GM23338 (cell line): Measurements from ENCODE around the gene ITSN2. TPM values are rescaled to one million over a fixed set of nuclear protein-coding genes. Genes with fewer than 3 reads are reported as not detected.

Experiments used
- ATAC-seq: fragments of 200-7000 bp; cut with Tn5 transposase; 3 replicates; pipeline ENCODE4 v1.9.1; 2020
- DNase-seq: peaks from one replicate; pipeline ENCODE4 v3.0.0-alpha.2; 2015; ENCODE audit warnings: low spot score
- H2AFZ ChIP-seq: fragments of 200-600 bp; sonication (generic); 2 replicates; pipeline ENCODE4 v1.8.0; 2016; ENCODE audit warnings: antibody characterized with exemption, mild to moderate bottlenecking, moderate library complexity
- H3F3A ChIP-seq: fragments of 200-600 bp; sonication (generic); replicated peaks from 2 replicates; pipeline ENCODE4 v1.8.0; 2017; ENCODE audit warnings: antibody characterized with exemption, mixed run types, low read depth
- H3K27ac ChIP-seq: fragments of 200-600 bp; sonication (generic); 2 replicates; pipeline ENCODE4 v1.6.1; 2016; ENCODE audit warnings: low read depth
- H3K27me3 ChIP-seq: fragments of 200-600 bp; sonication (generic); 2 replicates; pipeline ENCODE4 v1.8.0; 2016; ENCODE audit warnings: mild to moderate bottlenecking, mixed run types, moderate library complexity; ENCODE audit not compliant: insufficient read depth
- H3K36me3 ChIP-seq: fragments of 200-600 bp; sonication (generic); 2 replicates; pipeline ENCODE4 v1.8.0; 2016; ENCODE audit warnings: mild to moderate bottlenecking; ENCODE audit not compliant: insufficient read depth
- H3K4me1 ChIP-seq: fragments of 200-600 bp; sonication (generic); 2 replicates; pipeline ENCODE4 v1.8.0; 2016; ENCODE audit warnings: mild to moderate bottlenecking, moderate library complexity; ENCODE audit not compliant: insufficient read depth
- H3K4me2 ChIP-seq: fragments of 200-600 bp; sonication (generic); 2 replicates; pipeline ENCODE4 v1.7.1; 2017; ENCODE audit warnings: mixed run types
- H3K4me3 ChIP-seq: fragments of 200-600 bp; sonication (generic); 2 replicates; pipeline ENCODE4 v1.6.1; 2016; ENCODE audit warnings: mixed run types
- H3K79me2 ChIP-seq: fragments of 200-600 bp; sonication (generic); replicated peaks from 2 replicates; pipeline ENCODE4 v1.8.0; 2017; ENCODE audit warnings: mild to moderate bottlenecking; ENCODE audit not compliant: insufficient read depth
- H3K9me2 ChIP-seq: fragments of 200-600 bp; sonication (generic); 2 replicates; pipeline ENCODE4 v1.8.0; 2017; ENCODE audit not compliant: insufficient read depth
- H4K20me1 ChIP-seq: fragments of 200-600 bp; sonication (generic); replicated peaks from 2 replicates; pipeline ENCODE4 v1.8.0; 2017; ENCODE audit warnings: mild to moderate bottlenecking; ENCODE audit not compliant: insufficient read depth
- H3K27ac Mint-ChIP-seq: 2 replicates; pipeline ENCODE4 v1.8.0; 2020; ENCODE audit warnings: inconsistent platforms, mild to moderate bottlenecking, moderate library complexity, mixed read lengths
- H3K27me3 Mint-ChIP-seq: 3 replicates; pipeline ENCODE4 v1.8.0; 2022; ENCODE audit warnings: low read depth, mild to moderate bottlenecking, moderate library complexity, mixed read lengths, inconsistent platforms; ENCODE audit not compliant: insufficient read depth, poor library complexity
- H3K36me3 Mint-ChIP-seq: 3 replicates; pipeline ENCODE4 v1.8.0; 2021; ENCODE audit warnings: low read depth, mild to moderate bottlenecking, inconsistent platforms, moderate library complexity, mixed read lengths
- H3K4me1 Mint-ChIP-seq: 3 replicates; pipeline ENCODE4 v1.8.0; 2020; ENCODE audit warnings: mild to moderate bottlenecking, inconsistent platforms, mixed read lengths
- H3K4me3 Mint-ChIP-seq: 3 replicates; pipeline ENCODE4 v1.8.0; 2021; ENCODE audit warnings: moderate library complexity, mild to moderate bottlenecking, inconsistent platforms, mixed read lengths
- H3K9me3 Mint-ChIP-seq: 3 replicates; pipeline ENCODE4 v1.8.0; 2020; ENCODE audit warnings: moderate library complexity, mild to moderate bottlenecking, inconsistent platforms, mixed read lengths
- CREB1 ChIP-seq: fragments of 250-450 bp; sonication (Bioruptor Pico); IDR thresholded peaks from 2 replicates; pipeline ENCODE4 v1.5.0; 2020; ENCODE audit warnings: low read depth, mild to moderate bottlenecking, moderate library complexity
- CTCF ChIP-seq, 2 experiments: fragments of 200-600 bp in 1 of 2; sonication (generic) in 1 of 2; conservative IDR thresholded peaks; 2 replicates each; pipeline versions ENCODE4 v1.5.1 to v1.6.1; 2016 to 2017; ENCODE audit warnings: antibody characterized with exemption in 2 of 2, low read depth in 2 of 2, mild to moderate bottlenecking in 2 of 2, moderate library complexity in 1 of 2
- ETS1 ChIP-seq: IDR thresholded peaks from 2 replicates; pipeline ENCODE4 v1.6.1; 2016; ENCODE audit warnings: antibody characterized with exemption
- EZH2 ChIP-seq: fragments of 200-600 bp; sonication (generic); IDR thresholded peaks from one replicate; pipeline ENCODE4 v1.8.0; 2017; ENCODE audit warnings: antibody characterized with exemption, mild to moderate bottlenecking, low read depth; ENCODE audit not compliant: unreplicated experiment
- EZH2phosphoT487 ChIP-seq: fragments of 200-600 bp; sonication (generic); IDR thresholded peaks from one replicate; pipeline ENCODE4 v1.8.1; 2018; ENCODE audit warnings: antibody characterized with exemption; ENCODE audit not compliant: unreplicated experiment
- JUNB ChIP-seq: IDR thresholded peaks from one replicate; pipeline ENCODE4 v1.6.1; 2016; ENCODE audit warnings: antibody characterized with exemption; ENCODE audit not compliant: unreplicated experiment
- NANOG ChIP-seq: IDR thresholded peaks from 2 replicates; pipeline ENCODE4 v1.6.1; 2016; ENCODE audit warnings: antibody characterized with exemption, borderline replicate concordance
- POLR2AphosphoS5 ChIP-seq: IDR thresholded peaks from 2 replicates; pipeline ENCODE4 v1.6.1; 2016; ENCODE audit warnings: antibody characterized with exemption, low read depth
- STAT1 ChIP-seq: IDR thresholded peaks from one replicate; pipeline ENCODE4 v1.6.1; 2016; ENCODE audit warnings: antibody characterized with exemption; ENCODE audit not compliant: unreplicated experiment
- ZNF114 ChIP-seq: fragments of 250-450 bp; sonication (Bioruptor Pico); IDR thresholded peaks from 2 replicates; pipeline ENCODE4 v1.5.0; 2020; ENCODE audit warnings: mild to moderate bottlenecking, moderate library complexity
- ZNF331 ChIP-seq: fragments of 250-450 bp; sonication (Bioruptor Pico); IDR thresholded peaks from 2 replicates; pipeline ENCODE4 v1.5.0; 2020; ENCODE audit warnings: low read depth, mild to moderate bottlenecking, moderate library complexity
- ZNF462 ChIP-seq: fragments of 250-450 bp; sonication (Bioruptor Pico); IDR thresholded peaks from 2 replicates; pipeline ENCODE4 v1.5.0; 2020; ENCODE audit warnings: mild to moderate bottlenecking, moderate library complexity
- polyA plus RNA-seq: library from polyadenylated mRNA; unstranded; fragments of >200 nt; fragmentation: Nextera tagmentation; extraction: Ambion mirVana; gene quantifications from 2 replicates; pipeline ENCODE4 v1.2.1, GENCODE V29; 2016
- total RNA-seq: library from RNA; depleted of rRNA; stranded (reverse); fragments of >200 nt; shearing (Covaris generic); gene quantifications from 2 replicates; pipeline ENCODE4 v1.2.3, GENCODE V29; 2014
- TF ChIP-seq, protein P1 (sequence below): IDR thresholded peaks from one replicate; pipeline ENCODE4 v1.6.1; 2018; ENCODE audit warnings: antibody characterized with exemption; ENCODE audit not compliant: unreplicated experiment

ITSN2 gene
- total and polyA plus RNA-seq, 2 experiments from 2014 or later = 17.1 to 17.8 TPM

DNA sequence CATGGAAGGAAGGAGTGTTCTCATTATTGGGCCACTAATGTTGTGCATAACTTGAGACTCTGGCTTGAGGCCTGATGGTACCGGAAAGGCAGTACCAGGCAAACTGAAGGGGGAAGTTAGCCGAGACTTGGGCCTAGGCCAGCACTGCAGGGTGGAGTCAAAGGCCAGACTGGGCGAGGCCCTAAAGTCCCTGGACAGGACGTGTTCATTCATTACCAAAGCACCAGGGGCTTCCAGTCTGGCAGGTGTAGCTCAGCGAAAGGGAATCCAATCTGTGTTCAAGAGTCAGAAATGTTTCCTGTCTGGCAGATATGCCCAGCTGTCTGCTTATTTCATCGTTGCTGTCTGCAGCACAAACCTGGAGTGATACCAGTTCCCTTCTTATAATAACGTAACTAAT, 4.7 kb upstream of the ITSN2 start:
- H3K36me3 Mint-ChIP-seq = no peaks in the 10 kb centered on the region
- Histone ChIP-seq H3F3A (0 out of 2 replicates have a peak, but pooled peaks cover 4% of the 10 kb centered on the region), H3K27ac (no peak overlapping the region), H3K79me2 (no peaks in the 10 kb centered on the region), H4K20me1 (no peaks in the 10 kb centered on the region), H3K27me3 (no peaks in the 10 kb centered on the region), H2AFZ (peak overlapping the region; percentile 66; the same call in 1 of the 2 replicates), H3K9me2 (no peaks in the 10 kb centered on the region), H3K4me3 (no peak overlapping the region), H3K36me3 (no peaks in the 10 kb centered on the region), H3K4me2 (no peak overlapping the region), H3K4me1 (peaks cover 6% of the 10 kb centered on the region; the same call in 1 of the 2 replicates)
- no peaks in the 10 kb centered on the region for H3K9me3 Mint-ChIP-seq
- peaks cover 5% of the 10 kb centered on the region for H3K4me1 Mint-ChIP-seq
- TF ChIP-seq POLR2AphosphoS5 (no peak), JUNB (no peak), CREB1 (no peak), NANOG (no peak), EZH2 (no peak), EZH2phosphoT487 (no peak), ZNF331 (no peak), ZNF462 (CRISPR knock-in tag) (no peak), STAT1 (no peak), ETS1 (no peak), CTCF (conservative IDR thresholded peaks at IDR 0.05; ENCODE audit: low read depth in 2 of 2) (no peak), ZNF114 (CRISPR knock-in tag) (no peak)
- TF ChIP-seq, protein P1, sequence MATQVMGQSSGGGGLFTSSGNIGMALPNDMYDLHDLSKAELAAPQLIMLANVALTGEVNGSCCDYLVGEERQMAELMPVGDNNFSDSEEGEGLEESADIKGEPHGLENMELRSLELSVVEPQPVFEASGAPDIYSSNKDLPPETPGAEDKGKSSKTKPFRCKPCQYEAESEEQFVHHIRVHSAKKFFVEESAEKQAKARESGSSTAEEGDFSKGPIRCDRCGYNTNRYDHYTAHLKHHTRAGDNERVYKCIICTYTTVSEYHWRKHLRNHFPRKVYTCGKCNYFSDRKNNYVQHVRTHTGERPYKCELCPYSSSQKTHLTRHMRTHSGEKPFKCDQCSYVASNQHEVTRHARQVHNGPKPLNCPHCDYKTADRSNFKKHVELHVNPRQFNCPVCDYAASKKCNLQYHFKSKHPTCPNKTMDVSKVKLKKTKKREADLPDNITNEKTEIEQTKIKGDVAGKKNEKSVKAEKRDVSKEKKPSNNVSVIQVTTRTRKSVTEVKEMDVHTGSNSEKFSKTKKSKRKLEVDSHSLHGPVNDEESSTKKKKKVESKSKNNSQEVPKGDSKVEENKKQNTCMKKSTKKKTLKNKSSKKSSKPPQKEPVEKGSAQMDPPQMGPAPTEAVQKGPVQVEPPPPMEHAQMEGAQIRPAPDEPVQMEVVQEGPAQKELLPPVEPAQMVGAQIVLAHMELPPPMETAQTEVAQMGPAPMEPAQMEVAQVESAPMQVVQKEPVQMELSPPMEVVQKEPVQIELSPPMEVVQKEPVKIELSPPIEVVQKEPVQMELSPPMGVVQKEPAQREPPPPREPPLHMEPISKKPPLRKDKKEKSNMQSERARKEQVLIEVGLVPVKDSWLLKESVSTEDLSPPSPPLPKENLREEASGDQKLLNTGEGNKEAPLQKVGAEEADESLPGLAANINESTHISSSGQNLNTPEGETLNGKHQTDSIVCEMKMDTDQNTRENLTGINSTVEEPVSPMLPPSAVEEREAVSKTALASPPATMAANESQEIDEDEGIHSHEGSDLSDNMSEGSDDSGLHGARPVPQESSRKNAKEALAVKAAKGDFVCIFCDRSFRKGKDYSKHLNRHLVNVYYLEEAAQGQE = no peak
- H3K27ac Mint-ChIP-seq = no peak overlapping the region
- no peak for ATAC-seq
- DNase-seq = no peak
- H3K27me3 Mint-ChIP-seq = peaks cover 8% of the 10 kb centered on the region
- no peak overlapping the region for H3K4me3 Mint-ChIP-seq
